Measurements from ENCODE around the gene NTRK3. TPM values are rescaled to one million over a fixed set of nuclear protein-coding genes. Genes with fewer than 3 reads are reported as not detected.

The NTRK3 gene
- polyA plus RNA-seq, 1 donor (not counting 4 experiments of a cell fraction or from before 2014, with no cell fraction given), result not detected

GRCh38 chr15:88011533-88011932, 245.0 kb downstream of the NTRK3 start:
- no peak overlapping the region for H3K27ac ChIP-seq (ENCODE audit: control insufficient read depth, insufficient read depth, low read length)
- no peaks in the 10 kb centered on the region for H3K4me1 ChIP-seq (ENCODE audit: control insufficient read depth, extremely low read depth, insufficient read depth, low read length)
- H3K9me1 ChIP-seq (ENCODE audit: control insufficient read depth, extremely low read depth, insufficient read depth, low read length), result no peaks in the 10 kb centered on the region
- no peak overlapping the region for H2AFZ ChIP-seq (ENCODE audit: control insufficient read depth, low read length)
- TF ChIP-seq EZH2 (IDR thresholded peaks at IDR 0.05; ENCODE audit: low read length), result no peak
- no peak for TF ChIP-seq CTCF (optimal IDR thresholded peaks at IDR 0.05 in 1 of 3, IDR thresholded peaks at IDR 0.05 in 1 of 3, conservative IDR thresholded peaks at IDR 0.05 in 1 of 3; ENCODE audit: extremely low read depth in 1 of 3, insufficient read depth in 2 of 3, low read length in 3 of 3)
- H3K9ac ChIP-seq (ENCODE audit: control insufficient read depth, extremely low read depth, insufficient read depth, low read length), result no peak overlapping the region
- no peaks in the 10 kb centered on the region for H3K79me2 ChIP-seq (ENCODE audit: control insufficient read depth, insufficient read depth, low read length)
- dilution Hi-C loops (cut with MboI; ENCODE audit: extremely low pct_ligation_motif_present, low sequenced_read_pairs), result no loop called here
- no peak overlapping the region for H3K4me3 ChIP-seq (ENCODE audit: control insufficient read depth in 2 of 3, extremely low read depth in 1 of 3, insufficient read depth in 2 of 3, low read depth in 1 of 3, low read length in 3 of 3)
- FAIRE-seq (no peak), DNase-seq (ENCODE audit: low read depth, low spot score) (no peak)
- no peak overlapping the region for H3K4me2 ChIP-seq (ENCODE audit: control insufficient read depth, extremely low read depth, insufficient read depth, low read depth, low read length)
- no peaks in the 10 kb centered on the region for H3K36me3 ChIP-seq (ENCODE audit: control insufficient read depth in 2 of 2, extremely low read depth in 1 of 2, insufficient read depth in 2 of 2, low read length in 2 of 2)
- no peaks in the 10 kb centered on the region for H4K20me1 ChIP-seq (ENCODE audit: control insufficient read depth, extremely low read depth, insufficient read depth, low read length)
- H3K27me3 ChIP-seq (ENCODE audit: control insufficient read depth, extremely low read depth, insufficient read depth, low read length), result no peaks in the 10 kb centered on the region
- no peaks in the 10 kb centered on the region for H3K9me3 ChIP-seq (ENCODE audit: control insufficient read depth, low read depth, low read length)

DNA sequence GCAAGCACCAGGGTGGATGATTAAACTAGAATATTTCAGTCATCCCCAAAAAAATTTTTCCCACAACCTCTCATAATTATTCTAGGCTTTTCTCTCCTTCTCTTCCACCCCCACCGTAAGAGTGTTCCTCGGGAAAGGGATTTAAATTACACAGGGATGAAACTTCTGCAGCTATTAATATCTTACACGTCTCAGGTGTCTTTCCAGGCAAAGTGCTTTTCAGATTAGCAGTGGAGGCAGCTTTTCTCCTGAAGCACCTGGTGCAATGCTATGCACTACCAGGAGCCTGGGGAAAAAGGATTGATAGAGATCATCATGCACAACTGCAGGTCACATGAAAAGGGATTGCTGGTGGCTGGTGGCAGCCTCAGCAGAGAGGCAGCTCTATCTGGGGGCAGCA, 250.4 kb downstream of the NTRK3 start:
- no peaks in the 10 kb centered on the region for H3K4me1 ChIP-seq (ENCODE audit: control insufficient read depth, extremely low read depth, insufficient read depth, low read length)
- no peaks in the 10 kb centered on the region for H3K27me3 ChIP-seq (ENCODE audit: control insufficient read depth, extremely low read depth, insufficient read depth, low read length)
- H4K20me1 ChIP-seq (ENCODE audit: control insufficient read depth, extremely low read depth, insufficient read depth, low read length), result no peaks in the 10 kb centered on the region
- no peaks in the 10 kb centered on the region for H3K79me2 ChIP-seq (ENCODE audit: control insufficient read depth, insufficient read depth, low read length)
- TF ChIP-seq EZH2 (IDR thresholded peaks at IDR 0.05; ENCODE audit: low read length), result no peak
- no peak for TF ChIP-seq CTCF (optimal IDR thresholded peaks at IDR 0.05 in 1 of 3, IDR thresholded peaks at IDR 0.05 in 1 of 3, conservative IDR thresholded peaks at IDR 0.05 in 1 of 3; ENCODE audit: extremely low read depth in 1 of 3, insufficient read depth in 2 of 3, low read length in 3 of 3)
- H3K9me3 ChIP-seq (ENCODE audit: control insufficient read depth, low read depth, low read length), result no peaks in the 10 kb centered on the region
- no peak overlapping the region for H3K9ac ChIP-seq (ENCODE audit: control insufficient read depth, extremely low read depth, insufficient read depth, low read length)
- H3K4me3 ChIP-seq (ENCODE audit: control insufficient read depth in 2 of 3, extremely low read depth in 1 of 3, insufficient read depth in 2 of 3, low read depth in 1 of 3, low read length in 3 of 3), result no peak overlapping the region
- dilution Hi-C loops (cut with MboI; ENCODE audit: extremely low pct_ligation_motif_present, low sequenced_read_pairs), result no loop called here
- FAIRE-seq (no peak), DNase-seq (ENCODE audit: low read depth, low spot score) (no peak)
- no peaks in the 10 kb centered on the region for H3K36me3 ChIP-seq (ENCODE audit: control insufficient read depth in 2 of 2, extremely low read depth in 1 of 2, insufficient read depth in 2 of 2, low read length in 2 of 2)
- no peak overlapping the region for H3K4me2 ChIP-seq (ENCODE audit: control insufficient read depth, extremely low read depth, insufficient read depth, low read depth, low read length)
- no peaks in the 10 kb centered on the region for H3K9me1 ChIP-seq (ENCODE audit: control insufficient read depth, extremely low read depth, insufficient read depth, low read length)
- no peak overlapping the region for H3K27ac ChIP-seq (ENCODE audit: control insufficient read depth, insufficient read depth, low read length)
- no peak overlapping the region for H2AFZ ChIP-seq (ENCODE audit: control insufficient read depth, low read length)
